NOMO-1 treated with DMSO at 0.1 percent for 48 hours (cell line): ENCODE results near the gene SKP2.
"Not testable (repeated sequence)": the region's sequence is repeated elsewhere in the genome, so short reads cannot be mapped to it uniquely, and the experiment has no call there.

Experiments used
- DNase-seq: peaks from one replicate; lab custom pipeline; 2025; ENCODE audit not compliant: unreplicated experiment; lab: John Stamatoyannopoulos, UW

Gene SKP2

DNA sequence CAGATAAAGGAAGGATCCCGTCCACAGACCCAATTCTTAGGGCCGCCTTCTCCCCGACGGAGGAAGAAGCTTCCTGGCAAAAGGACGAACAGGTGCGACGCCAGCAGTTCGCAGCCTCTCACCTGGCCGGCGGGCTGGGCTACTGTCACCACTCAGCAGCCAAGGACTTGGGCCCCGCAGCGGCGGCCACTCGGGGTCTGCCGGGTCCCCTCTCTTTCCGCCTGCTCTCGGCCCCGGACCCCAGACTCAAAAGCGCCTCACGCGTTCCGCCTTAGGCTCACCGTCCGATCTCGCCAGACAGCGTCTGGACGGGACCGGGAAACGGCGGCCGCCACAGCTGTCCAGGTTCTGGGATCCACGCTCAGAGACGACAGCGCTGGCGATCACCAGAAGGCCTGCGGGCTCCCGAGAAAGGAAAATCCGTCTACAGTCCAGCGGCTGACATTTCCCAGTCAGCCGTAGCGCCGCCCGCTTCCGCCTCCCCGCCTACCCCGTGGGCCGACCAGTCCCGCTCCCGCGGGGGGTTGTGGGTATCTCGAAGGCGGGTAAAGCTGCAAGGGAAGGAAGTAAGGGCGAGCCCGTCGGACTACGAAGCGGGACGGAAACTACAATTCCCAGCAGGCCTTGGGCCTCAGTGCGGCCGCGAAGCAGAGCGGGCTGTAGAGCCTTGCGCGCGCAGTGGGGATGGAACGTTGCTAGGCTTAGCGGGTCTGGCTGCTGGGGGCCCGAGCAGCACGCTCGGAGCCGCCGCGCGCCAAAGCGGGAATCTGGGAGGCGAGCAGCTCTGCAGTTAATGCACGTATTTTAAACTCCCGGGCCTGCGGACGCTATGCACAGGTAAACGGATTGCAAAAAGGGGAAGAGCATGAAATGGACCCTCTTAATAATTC, at the start of gene SKP2, which contains the start of gene LMBRD2:
SKP2 (plus strand) TSS at position 678 of the 890 bp plus-strand sequence; CDS start at position 830, 152 bp downstream.
LMBRD2 (minus strand) TSS at position 454 of the 890 bp plus-strand sequence. CDS start 8,538 bp downstream, outside the sequence.
- DNase-seq: peak; percentile 100

DNA sequence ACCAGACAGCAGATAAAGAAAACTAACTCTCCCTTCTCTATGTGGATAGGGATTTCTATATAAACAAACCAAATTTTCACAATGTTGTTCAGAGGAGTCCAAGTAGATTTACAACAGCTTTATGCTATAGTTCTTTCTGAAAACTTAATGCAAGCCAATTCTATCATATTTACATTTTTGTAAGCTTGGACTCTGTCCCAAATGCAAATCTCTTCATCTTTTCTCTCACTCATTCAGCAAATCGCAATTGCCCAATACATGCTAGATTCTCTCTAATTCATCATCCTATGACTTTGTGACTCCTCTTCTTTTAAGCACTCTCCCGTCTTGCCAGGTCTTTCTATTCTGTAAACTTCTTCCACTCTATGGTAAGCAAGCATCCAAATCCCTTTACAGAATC, 46.1 kb upstream of the SKP2 start:
- no peak for DNase-seq

DNA sequence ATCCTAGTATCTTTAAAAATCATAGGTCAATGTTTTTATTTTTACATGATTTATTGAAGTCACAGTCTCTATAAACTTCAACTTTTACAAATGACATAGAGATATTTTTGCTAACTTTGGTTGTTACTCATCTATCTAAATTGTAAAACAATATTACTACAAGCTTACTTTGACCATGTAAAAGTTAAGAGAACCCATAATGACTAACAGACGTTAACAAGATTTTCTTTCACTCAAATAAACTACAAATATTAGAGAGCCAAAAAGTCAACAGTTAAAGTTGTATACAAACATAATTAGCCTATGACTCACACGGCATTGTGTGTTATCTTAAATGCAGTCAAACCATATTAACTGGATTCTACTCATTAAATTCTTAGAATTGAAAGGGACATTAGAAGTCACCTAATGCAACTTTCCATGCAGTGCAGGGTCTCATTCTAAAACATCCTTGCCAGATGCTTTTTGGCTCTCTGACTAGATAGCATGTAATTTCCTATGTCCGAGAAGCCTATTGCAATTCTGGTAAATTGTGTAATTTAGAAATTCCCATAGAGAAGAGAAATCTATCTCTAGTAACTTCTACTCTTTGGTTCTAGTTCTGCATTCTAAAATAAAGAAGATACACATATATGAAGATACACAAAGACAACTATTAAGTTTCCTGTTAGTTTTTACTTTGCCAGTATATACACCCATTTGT, 43.0 kb upstream of the SKP2 start:
- no peak for DNase-seq

DNA sequence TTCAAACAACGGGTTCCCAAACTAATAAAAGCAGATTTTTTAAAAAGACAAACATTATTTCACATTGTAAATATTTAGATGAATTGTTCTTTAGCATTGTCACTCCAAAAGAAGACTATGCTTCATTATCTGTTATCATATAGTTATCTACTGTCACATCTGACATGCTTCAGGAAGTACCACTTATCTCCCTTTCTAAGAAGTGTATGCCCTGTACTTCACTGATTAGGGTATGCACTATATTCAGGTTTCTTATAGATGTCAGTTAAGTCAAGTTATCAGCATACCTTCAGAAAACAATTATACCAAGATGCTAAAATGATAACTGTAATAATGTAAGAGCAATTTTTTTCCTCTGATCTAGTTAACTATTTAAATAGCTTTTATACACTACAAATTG, 40.7 kb upstream of the SKP2 start:
- DNase-seq: no peak

DNA sequence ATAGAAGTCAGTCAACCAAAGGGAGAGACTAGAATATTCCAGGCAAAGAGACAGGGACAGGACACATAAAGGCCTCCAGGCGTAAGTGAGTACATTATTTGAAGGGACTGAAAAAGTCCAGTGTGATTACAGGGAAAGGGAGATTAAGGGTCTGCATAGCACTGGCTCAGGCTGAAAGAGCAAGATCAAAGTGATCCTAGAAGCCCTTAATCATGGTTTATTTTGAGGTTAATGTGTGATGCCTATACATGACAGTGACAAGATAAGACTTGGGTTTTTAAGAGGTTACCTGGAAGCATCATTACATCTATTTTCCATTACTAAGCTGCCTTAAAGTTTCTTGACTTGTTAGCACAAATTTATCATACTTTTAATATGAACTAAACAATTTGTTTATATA, 26.0 kb upstream of the SKP2 start:
- DNase-seq: no peak

DNA sequence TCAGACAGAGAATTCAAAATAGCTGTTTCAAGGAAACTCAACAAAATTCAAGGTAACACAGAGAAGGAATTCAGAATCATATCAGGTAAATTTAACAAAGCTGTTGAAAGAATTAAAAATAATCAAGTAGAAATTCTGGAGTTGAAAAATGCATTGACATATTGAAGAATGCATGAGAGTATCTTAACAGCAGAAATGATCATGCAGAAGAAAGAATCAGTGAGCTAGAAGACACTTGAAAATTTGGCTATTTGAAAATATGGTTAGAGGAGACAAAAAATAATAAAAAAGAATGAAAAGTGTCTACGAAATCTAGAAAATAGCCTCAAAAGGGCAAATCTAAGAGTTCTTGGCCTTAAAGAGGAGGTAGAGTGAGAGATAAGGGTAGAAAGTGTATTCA, 23.1 kb upstream of the SKP2 start:
- no peak for DNase-seq

DNA sequence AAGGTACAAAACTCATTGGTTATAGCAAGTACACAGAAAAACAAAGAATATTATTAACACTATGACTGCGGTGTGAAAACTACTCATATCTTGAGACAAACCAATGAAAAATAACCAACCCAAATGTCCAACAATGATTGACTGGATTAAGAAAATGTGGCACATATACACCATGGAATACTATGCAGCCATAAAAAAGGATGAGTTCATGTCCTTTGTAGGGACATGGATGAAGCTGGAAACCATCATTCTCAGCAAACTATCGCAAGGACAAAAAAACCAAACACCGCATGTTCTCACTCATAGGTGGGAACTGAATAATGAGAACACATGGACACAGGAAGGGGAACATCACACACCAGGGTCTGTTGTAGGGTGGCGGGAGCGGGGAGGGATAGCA, 22.2 kb upstream of the SKP2 start:
- not testable (repeated sequence) for DNase-seq

DNA sequence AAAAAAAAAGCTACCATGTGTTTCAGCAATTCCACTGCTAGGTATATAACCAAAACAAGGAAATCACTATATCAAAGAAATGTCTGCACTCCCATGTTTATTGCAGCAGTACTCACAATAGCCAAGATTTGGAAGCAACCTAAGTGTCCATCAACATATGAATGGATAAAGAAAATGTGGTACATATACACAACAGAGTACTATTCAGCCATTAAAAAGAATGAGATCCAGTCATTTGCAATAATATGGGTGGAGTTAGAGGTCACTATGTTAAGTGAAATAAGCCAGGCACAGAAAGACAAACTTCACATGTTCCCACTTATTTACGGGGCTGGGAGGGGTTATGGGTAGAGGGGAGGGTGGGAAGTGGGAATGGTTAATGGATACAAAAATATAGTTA, 18.9 kb upstream of the SKP2 start:
- not testable (repeated sequence) for DNase-seq

DNA sequence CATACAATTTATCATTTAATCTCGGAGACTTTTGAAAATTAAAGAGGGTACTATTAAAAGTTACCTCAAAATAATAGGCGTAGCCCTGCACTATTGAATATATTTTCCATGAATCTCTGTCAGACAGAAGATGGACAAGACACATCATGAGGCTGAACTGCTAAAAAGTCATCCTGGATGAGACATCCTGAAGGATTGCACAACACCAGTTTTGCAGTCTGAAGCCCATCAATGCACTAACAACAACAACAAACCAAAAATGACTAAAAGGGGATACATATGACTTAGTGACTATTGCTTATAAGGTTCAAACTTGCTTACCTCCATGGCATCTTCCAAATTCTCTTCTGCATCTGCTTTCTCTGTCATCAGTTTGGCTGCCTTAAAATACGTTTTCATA, 15.9 kb upstream of the SKP2 start:
- no peak for DNase-seq

DNA sequence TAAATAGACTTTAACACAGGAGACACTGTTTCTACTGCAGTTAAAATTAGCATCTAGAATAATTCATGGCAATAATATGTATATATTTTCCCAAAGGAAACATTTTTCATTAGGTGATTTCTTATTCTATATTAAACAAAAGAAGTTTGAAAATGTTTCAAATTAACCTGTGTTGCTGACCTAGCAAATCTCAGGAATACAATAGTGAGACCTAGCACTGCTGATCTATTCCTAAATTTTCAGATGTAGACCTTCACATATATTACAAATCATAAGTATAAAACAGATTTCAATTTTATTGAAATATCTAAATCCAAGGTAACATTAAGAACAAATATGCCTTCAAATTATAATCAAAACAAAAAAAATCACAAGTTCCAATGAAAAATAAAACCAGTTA, 15.3 kb upstream of the SKP2 start:
- no peak for DNase-seq

DNA sequence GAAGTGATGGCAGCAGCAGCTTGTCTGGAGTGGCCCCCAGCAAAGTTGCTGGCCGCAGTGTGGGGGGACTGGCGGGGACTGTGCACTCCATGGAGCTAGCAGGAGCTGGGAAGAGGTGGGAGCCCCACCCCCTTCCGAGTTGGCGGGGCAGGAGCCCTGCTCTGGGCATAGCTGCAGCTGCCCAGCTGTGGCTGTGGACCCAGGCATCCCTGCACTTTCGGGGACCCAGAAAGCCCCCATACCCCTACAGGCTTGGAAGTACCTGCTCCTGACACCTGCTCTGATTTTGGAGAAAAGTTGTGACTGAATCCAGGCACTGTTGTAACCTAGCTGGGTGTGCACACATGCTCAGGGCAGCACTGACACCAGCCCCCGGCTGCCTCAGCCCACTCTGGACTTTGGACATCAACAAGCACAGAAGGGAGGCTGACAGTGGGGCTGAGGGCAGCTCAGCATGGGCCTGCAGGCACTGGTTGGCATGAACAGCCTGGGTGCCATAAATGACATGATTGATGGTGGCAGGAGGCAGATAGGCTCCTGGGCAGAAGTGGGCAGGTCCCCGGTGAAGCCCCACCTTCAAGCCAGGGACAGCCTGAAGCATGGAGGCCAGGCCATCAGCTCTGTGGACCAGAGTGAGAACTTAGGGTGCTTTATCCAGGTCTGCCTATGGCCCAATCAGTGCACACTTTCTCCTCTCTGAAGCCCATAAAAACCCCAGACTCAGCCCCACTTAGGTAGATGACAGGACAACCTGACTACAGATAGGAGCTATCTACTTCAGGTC, 12.8 kb upstream of the SKP2 start:
- no peak for DNase-seq

DNA sequence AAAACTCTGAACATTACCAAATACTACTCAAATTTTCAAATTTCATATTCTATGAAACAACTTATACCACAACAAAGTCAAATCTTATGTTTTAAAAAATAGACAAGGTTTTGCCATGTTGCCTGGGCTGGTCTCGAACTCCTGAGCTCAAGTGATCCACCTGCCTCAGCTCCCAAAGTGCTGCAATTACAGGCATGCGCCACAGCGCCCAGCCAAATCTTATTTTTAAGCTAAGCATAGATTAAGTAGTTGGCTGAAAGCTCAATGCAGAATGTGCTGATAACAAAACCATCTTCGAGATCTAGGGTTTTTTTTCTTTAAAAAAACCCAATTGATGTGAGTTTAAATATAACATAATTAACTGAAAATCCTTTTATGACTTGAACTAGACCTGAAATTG, 6.6 kb upstream of the SKP2 start:
- DNase-seq: no peak

DNA sequence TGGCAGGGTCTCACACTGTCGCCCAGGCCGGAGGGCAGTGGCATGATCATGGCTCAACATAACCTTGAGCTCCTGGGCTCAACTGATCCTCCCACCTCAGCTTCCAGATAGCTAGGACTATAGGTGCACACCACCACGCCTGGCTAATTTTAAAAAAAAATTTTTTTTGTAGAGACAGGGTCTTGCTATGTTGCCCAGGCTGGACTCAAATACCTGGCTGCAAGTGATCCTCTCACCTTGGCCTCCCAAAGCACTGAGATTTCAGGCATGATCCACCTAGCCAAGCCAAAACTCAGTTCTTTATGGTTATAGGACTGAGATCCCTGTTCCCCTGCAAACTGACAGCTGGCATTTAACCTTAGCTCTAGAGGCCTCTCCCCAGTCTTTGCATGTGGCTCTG, 5.5 kb upstream of the SKP2 start:
- DNase-seq: no peak

DNA sequence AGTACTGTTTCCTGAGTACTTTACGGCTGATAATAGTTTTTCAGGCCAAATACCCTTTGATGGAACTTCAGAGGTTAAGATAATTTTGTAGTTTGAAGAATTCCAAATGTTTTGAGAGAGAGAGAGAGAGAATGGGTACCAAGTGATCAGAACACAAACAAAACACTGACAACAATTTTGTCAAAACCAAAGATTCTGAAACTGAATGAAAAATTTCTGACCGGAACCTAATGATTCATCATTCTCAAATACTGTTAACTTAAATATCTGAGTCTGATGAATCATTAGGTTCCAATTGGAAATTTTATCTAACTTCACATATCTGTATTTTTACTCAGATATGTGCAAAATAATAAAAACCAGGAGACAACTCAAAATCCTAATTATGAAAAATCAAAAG, 4.2 kb upstream of the SKP2 start:
- DNase-seq: no peak

DNA sequence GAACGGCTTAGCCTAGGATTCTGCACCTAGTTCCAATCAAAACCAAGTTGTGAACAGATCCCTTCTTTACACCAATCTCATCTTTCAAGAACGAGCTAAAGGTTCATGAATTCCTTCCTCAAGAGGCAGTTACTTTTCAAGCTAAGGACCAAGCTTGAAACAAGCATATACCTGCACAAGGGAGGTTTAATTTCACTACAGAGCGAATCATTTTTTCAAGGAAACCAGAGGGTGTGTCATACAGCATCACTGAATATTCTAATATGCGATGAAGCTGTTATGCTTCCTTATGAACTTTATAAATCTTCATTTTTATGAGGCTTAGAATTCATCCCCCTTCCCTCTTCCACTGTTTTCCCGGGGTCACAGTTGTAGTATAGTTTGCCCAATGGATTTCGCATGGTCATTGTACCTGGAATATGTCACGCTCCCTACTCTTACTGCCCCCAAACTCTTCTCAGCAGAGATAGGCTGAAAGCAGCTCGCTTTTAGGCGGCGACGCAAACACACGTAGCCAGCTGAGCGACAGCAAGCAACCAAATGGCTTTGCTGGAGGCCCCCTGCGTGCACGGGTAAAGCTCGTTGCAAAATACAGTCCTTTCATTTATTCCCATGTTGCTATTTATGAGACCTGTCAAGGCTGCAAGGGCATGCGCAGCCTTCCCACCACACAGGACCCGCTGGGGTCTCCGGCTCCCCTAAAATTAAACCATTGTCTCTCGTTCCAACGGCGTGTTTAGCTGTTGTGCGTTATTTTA, 1.1 kb upstream of the SKP2 start:
- peak; percentile 87 for DNase-seq

DNA sequence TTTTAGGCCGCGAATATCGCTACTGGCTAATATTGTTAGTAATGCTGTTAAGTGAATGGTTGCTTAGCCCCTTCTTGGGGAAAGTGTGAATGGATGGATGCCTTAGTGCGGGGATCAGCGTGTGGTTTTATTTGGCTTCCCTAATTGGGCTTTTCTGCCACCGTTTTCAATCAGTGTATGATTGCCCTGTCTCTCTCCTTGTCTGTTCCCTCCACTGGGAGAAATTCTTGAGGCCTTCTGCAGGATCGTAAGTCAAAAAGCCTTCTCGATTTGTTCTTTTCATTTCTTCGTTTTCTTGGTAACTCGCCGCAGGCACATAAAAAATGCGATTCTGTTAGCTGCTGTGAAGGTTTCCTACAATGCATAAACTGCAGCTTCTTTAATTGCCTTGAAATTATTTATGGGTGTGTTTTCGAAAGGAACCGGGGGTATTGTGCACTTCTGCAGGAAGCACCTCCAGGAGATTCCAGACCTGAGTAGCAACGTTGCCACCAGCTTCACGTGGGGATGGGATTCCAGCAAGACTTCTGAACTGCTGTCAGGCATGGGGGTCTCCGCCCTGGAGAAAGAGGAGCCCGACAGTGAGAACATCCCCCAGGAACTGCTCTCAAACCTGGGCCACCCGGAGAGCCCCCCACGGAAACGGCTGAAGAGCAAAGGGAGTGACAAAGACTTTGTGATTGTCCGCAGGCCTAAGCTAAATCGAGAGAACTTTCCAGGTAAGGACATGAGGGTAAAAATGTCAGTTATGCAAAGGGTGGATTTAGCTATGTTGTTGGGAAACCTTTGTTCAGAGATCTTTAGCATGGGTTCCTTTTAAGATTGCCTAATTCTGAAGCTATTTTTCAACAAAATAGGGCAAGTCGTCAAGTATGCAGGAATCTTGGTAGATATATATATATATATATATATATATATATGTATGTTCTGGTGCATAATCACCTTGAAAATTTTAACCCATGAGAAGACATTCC, 700 bp downstream of the SKP2 start:
- DNase-seq: peak; percentile 69

DNA sequence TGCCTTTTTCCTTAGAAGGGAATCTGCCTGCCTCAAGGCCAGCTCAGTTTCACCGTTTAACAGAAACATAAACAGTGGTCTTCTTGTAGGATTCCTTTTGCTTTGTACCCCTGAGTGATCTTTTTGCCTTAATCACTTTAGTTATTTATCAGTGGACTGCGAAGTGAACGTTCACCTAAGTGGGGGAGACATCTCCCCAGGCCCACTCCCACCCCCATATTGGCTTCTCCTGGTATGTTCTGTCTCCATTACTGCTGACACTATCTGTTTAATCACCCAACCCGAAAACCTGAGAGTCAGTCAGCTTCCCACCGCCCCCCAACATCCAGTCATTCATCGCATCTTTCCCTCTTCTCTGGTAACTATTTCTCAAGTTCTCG, 1.4 kb downstream of the SKP2 start:
- no peak for DNase-seq

DNA sequence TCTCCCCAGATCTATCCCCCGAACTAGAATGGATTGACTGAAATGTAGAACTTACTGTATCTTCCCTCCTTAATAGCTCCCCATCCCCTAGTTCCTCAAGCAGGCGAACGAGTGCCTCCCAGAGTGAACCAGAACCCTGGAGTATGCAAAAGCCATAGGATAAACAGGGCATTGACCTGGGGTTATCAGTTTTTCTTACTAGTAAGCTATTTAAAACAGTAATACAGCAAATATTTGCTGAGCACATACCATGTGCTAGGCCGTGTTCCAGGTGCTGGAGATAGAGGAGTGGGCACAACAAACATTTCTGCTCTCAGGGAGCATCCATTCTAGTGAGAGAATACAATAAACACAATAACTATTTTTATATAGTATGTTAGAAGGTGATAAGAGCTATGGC, 1.8 kb downstream of the SKP2 start:
- no peak for DNase-seq

DNA sequence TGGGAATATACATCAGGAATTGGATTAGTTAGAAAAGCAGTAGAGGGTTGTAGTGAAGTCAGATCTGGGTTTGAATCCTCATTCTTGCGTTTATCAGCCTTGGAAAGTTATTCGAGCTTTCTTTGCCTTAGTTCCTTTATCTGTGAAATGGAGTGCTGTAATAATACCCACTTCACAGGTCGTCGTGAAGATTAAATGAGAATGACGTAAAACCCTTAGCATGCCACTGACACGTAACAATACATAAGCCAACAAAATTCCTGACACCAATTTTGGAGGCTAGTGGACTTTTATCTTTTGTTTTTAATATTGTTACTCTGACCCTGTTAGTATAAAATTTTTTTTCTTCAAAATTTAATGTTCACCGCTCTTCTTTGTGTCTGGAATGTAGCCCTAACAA, 3.4 kb downstream of the SKP2 start:
- DNase-seq: no peak
